SK-N-SH (cell line): Measurements from ENCODE around the gene EFCAB8.

ENCODE experiments used
- GABPA ChIP-seq: IDR thresholded peaks from 2 replicates; pipeline ENCODE4 v1.4.0; 2012; ENCODE audit warnings: low read depth, mild to moderate bottlenecking
- POLR2AphosphoS5 ChIP-seq: IDR thresholded peaks from 2 replicates; pipeline ENCODE4 v1.6.1; 2012; ENCODE audit warnings: low read depth, low read length
- TF ChIP-seq, protein P1 (sequence below): fragments of 200-600 bp; sonication (generic); IDR thresholded peaks from 2 replicates; pipeline ENCODE4 v1.6.1; 2017; ENCODE audit warnings: antibody characterized with exemption, mild to moderate bottlenecking, moderate library complexity

DNA sequence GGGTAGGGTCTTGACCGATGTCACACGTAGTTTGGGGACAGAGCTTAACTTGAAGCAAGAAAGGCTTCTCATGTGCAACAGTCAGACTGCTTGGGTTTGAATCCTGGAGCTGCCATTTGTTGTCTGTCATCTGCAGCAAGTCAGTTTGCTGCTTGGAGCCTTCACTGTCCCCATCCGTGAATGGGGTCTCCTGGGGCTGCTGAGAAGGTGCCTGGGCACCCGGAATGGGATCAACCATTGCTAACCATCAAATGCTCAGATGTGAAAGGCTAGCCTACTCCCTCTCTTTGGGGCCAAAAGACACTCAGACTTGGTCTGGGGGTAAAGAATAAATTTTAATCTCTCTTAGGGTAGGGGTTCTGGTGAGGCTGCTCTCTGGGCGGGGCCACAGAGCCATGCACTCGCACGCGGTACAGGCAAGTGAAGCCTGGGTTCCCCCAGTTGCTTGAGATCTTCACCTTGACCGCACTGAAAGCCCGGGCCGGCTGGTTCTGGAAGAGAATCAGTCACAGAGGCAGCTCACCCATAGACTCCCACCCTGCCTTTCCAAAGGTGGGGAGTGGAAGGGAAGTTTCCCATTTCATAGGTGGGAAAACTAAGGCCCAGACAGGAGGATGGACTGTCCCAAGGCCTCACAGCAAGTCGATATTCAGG, 124.9 kb downstream of the EFCAB8 start:
- TF ChIP-seq GABPA = no peak
- TF ChIP-seq, protein P1, sequence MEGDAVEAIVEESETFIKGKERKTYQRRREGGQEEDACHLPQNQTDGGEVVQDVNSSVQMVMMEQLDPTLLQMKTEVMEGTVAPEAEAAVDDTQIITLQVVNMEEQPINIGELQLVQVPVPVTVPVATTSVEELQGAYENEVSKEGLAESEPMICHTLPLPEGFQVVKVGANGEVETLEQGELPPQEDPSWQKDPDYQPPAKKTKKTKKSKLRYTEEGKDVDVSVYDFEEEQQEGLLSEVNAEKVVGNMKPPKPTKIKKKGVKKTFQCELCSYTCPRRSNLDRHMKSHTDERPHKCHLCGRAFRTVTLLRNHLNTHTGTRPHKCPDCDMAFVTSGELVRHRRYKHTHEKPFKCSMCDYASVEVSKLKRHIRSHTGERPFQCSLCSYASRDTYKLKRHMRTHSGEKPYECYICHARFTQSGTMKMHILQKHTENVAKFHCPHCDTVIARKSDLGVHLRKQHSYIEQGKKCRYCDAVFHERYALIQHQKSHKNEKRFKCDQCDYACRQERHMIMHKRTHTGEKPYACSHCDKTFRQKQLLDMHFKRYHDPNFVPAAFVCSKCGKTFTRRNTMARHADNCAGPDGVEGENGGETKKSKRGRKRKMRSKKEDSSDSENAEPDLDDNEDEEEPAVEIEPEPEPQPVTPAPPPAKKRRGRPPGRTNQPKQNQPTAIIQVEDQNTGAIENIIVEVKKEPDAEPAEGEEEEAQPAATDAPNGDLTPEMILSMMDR = no peak
- TF ChIP-seq POLR2AphosphoS5 = no peak
